HS-27A (cell line): ENCODE measurements around the gene RPL12.
"Not testable (repeated sequence)": the region's sequence is repeated elsewhere in the genome, so short reads cannot be mapped to it uniquely, and the experiment has no call there.

ENCODE experiments used
- DNase-seq: peaks from one replicate; pipeline ENCODE4 v3.0.0-alpha.2; 2012; ENCODE audit warnings: low read depth, missing footprints

RPL12 gene

DNA sequence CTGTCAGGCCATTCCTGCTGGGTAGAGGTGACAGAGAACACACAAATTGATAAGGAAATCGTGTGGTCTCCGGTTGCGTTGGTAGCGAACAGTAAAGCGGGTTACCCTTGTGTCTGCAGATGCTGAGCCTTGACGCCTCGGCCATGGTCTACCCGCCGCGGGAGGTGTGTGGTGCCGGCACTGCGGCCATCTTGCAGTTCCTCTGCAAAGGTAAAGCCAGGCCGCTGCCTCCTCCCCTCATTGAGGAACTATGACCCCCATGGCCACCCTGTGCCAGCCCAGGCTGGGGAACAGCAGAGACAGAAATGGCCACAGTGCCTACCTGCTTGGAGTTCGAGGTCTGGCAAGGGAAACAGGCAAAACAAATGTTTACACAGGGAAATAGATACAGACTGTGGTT, 16.4 kb upstream of the RPL12 start:
- no peak for DNase-seq

DNA sequence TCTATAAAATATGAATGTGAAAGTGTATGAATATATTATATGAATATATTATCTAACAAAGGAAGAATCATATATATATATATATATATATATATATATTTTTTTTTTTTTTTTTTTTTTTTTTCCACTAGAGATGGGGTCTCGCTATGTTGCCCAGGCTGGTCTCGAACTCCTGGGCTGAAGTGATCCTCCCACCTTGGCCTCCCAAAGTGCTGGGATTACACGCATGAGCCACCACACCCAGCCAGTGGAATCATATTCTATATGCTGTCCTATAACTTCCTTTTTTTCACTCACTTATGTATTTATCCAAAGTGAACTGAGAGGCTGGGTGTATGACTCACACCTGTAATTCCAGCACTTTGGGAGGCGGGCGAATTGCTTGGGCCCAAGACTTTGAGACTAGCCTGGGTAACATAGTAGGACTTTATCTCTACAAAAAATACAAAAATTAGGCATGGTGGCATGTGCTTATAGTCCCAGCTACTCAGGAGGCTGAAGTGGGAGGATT, 15.3 kb upstream of the RPL12 start:
- DNase-seq = not testable (repeated sequence)

DNA sequence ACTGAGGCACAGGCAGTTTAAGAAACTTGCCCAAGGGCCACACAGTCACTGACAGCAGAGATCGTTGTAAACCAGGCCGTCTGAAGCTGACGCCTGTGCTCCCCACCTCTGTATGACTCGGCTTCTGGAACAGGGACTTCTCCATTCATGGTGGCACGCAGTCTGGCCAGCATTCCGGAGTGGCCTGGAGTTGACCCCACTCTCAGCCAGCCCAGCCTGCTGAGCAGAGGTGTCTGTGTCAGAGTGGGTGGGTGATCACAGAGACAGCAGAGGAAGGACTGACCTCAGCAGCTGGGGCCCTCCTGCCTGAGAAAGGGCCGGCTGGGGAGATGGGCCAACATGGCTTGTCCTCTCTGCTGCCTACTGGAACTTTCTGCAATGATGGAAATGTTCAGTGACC, 12.7 kb upstream of the RPL12 start:
- DNase-seq = no peak

DNA sequence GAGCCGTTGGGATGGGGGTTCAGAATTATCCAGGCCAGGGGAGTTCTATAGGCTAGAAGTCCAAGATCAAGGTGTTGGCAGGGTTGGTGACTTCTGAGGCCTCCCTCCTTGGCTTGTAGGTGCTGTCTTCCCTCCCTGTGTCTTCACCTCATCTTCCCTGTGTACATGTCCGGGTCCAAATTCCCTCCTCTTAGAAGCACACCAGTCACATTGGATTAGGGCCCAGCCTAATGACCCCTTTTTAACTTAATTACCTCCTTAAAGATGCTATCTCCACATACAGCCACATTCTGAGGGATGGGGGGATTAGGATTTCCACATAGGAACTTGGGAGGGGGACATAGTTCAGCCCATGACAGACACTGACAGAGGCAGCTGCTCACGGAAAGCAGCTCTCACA, 12.2 kb upstream of the RPL12 start:
- no peak for DNase-seq

DNA sequence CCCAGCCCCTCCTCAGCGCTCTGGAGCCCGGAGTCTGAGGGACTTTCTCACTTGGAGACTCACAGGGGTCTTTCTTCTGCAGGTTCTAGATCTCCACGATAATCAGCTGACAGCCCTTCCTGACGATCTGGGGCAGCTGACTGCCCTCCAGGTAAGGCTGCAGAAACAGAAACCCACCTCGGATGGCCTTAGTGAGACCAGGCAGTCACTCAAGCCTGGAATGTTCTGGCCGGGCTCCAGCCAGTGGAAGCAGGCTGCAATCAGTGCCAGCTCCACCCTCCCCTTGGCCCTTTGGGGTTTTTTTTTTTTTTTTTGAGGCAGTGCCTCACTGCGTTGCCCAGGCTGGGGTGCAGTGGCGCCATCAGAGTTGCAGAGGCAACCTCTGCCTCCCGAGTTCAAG, 7.7 kb upstream of the RPL12 start:
- no peak for DNase-seq

DNA sequence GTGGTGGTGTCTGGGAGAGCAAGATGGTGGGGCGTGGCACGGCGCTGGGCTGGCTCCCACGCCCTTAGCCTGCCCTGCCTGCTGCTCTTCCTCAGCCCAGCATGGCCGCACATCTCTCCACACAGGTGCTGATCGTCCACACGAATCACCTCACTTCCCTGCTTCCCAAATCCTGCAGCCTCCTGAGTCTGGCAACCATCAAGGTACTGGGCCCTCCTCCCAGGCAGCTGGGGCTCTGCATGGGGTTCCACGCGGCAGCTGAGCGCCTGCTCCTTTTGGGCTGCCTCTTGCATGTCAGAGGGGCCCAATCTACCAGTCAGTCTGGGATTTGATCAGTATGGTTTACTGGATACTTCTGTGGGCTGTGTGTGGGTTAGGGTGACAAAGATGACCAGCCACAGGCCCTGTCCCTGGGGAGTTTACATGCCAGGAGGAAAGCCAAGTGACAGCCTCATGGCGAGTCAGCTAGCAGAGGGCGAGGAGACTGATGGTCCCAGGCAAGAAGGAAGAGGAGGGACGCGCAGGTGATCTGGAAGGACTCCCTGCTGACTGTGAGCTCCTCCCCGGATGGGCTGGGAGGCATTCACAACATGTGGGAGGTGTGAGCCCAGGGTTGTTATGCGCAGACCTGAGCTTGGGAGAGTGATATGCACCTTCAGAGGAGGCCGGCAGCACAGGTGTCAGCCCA, 6.1 kb upstream of the RPL12 start:
- DNase-seq = no peak

DNA sequence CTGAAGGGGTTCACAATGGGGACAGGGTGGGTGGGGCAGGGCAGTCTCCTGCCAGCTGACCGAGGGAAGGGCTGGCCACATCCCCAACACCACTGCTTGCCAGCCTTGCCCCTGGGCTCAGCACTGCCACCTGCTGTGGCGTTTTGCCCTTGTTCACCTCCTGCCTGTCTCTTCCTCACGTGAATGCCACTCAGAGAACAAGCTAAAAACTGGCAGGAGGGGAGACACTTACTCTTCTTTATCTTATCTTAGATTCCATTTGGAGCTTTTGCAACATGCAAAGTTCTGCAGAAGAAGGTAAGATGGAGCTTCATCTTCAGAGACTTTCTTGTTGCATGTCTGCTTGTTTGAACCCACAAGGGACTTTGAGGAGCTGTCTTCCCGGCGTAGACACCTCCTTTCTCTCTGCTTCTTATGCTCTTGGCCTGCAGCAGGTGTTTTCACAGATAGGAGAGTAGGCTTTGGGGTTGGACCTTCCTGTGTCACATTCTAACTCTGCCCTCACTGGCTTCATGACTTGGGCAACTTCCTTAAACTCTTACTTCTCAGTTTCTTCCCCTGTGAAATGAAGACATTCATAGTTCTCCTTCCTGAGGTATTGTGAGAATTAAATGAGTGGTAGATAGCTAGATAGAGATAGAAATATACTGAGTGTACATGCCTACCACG, 4.3 kb upstream of the RPL12 start:
- no peak for DNase-seq

DNA sequence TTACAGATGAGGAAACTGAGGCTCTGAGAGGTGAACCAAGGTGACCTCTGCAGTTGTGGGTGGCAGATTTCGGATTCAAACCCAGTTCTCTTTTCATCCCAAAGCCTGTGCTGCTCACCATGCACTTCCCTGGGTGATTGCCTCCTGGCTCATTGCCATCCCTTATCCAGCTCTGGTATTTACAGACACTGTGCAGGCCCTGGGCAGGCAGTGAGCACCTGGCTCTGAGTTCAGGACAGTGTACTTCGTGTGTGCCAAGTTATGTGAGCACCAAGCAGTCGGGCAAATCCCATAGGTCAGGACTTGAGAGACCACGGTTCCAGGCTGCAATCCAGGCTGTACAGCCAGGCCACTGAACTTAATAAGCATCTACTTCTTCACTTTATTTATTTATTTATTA, 1.5 kb upstream of the RPL12 start:
- DNase-seq = no peak

DNA sequence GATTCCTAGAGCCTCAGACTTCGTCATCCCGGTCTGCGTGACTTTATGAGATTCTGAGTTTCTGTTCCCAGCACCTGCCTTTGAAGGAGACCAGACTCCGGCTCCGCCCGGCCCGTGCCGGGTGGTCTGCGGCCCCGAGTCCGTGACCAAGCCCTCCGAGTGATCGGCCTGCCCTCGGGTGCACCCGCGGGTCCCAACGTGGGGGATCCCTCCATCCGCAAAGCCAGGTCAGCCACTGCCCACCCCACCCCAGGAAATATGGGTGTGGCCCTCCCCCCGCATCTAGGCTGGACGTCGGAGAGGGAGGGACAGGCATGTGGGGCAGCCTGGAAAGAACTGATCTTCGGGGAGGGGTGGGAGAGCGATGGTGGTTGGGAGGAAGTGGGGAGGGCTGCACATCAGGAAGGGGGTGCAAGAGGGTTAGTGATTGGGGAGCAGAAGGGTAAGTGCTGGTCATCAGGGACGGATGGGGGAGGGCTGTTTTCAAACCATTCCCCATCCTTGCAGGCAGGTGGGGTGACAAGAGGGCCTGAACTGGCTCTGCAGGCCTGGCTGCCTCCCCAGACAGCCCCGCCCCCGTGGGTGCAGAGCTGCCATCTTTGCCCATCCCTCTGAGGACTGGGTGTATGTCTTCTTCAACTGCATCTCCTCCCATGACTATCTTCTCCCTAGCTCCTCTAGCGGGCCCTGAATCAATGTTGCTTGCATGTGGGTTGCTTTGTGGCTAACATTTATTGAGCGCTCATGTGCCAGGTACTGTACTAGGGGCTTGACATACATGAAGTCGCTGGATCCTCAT, 851 bp upstream of the RPL12 start:
- DNase-seq = no peak

DNA sequence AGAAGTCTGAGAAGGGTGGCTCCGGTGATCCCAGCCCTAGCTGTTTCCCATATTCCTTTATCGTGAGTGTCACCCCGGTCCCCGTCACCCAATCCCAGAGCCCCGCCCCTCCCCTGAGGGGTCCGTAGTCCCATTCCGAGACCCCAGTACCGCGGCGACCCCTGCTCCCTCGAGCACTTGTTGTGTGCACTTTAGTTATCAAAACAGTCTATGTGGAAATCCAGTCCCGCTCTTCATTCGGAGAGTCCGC, 327 bp upstream of the RPL12 start:
- no peak for DNase-seq

DNA sequence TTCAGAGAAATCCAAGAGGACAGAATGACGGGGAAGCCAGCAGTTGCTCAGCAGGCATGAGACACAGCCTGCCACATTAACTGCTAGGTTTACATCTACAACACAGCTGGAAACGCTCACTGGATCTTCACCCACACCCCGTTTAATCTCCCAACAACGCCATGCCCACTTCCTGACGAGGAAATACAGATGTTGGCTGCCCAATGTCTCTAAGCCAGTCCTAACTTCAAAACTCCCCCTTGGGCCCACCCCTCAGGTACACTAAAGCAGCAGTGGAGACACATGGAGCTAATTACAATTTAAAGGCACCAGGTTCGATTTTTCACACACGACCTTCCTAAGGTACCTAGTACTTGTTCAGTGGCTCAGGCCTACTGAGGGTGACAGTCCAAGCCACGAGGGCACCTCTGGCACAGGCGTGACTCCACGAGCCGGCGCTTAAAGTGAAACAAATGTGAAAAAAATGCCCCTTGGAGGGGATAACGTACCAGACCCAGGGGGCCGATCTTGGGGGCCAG, 904 bp downstream of the RPL12 start:
- DNase-seq = no peak

DNA sequence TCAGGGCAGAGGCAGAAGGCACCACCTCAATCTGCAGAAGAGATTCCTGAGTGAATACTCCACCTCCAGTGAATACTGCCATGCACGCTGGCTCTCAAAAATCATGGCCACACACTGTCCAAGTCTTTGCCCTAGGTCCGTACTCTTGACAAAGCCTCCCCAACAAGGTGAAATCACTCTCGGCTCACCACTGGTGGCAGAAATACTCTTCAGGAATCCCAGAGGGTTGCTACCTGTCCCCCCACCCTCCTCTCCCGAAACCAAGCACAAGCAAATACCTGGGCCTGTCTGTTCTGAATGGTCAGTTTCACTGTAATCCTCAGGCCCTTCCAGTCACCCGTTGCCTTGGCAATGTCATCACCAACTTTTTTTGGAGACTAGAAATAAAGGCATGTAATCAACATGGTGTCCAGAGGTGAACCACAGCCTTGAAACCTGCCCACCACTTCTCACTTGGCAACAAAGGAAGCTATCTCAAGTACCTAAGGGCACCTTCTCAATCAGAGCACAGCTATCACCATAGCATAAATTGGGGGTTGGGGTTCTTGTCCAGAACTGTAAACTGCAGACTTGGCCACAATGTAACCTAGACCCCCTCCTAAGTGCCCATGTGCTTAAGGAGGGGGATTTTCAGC, 1.8 kb downstream of the RPL12 start:
- no peak for DNase-seq

DNA sequence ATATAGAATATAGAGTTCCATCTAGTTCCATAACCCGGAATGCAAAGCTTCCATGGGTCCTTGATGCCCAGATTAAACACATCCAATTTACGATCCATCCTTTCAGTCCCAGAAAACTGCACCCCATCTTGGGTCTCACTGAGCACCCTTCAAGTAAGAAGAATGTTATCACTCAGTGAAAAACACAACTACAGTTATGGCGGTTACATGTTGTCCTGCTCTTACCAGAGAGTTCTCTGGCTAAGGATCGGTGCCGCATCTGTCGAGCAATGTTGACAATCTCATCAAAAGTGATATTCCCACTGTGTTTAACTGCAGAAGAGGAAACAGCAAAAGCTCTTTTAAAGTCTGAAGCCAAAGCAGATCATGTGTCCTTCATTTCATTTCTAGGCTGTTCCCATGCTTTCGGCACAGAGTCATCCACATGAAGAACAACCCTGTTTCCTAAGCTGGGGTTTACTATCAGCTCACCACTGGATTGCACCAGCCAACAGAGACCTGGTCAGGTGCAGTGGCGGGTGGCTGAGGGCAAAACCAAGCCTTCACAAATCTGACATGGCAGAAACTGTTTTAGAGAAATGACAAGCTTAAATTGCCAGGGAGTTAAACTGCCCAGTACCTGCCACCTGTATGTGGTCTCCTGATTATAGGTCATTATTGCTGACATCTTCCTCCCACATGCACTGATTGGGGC, 2.9 kb downstream of the RPL12 start:
- no peak for DNase-seq

DNA sequence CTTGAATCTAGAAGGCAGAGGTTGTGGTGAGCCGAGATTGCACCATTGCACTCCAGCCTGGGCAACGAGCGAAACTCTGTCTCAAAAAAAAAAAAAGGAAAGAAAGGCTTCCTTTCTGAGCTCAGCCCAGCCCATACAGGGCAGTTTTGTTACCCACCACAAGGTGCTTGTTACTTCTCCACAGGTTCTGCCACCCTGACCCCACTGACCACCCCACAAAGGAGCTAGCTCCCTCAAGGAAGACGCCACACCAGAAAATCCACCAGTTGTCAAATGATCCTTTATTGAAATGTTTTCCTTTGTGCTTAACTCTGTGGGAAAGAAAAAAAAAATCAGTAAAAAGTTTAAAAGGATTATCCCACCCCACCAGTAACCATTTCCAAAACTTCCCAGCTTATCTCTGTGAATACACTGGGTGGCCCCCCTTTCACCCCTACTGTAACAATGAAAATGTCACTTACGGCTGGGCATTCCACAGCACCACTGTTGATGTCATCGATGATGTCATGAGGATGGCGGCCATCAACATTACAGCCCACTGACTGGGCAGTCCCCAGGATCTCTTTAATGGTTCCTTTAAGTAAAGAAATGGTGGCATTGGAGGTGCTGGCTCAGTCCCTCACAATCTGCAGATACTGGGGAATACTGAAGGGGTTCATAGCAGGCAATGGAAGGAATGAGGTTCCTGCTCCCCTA, 3.6 kb downstream of the RPL12 start:
- no peak for DNase-seq

DNA sequence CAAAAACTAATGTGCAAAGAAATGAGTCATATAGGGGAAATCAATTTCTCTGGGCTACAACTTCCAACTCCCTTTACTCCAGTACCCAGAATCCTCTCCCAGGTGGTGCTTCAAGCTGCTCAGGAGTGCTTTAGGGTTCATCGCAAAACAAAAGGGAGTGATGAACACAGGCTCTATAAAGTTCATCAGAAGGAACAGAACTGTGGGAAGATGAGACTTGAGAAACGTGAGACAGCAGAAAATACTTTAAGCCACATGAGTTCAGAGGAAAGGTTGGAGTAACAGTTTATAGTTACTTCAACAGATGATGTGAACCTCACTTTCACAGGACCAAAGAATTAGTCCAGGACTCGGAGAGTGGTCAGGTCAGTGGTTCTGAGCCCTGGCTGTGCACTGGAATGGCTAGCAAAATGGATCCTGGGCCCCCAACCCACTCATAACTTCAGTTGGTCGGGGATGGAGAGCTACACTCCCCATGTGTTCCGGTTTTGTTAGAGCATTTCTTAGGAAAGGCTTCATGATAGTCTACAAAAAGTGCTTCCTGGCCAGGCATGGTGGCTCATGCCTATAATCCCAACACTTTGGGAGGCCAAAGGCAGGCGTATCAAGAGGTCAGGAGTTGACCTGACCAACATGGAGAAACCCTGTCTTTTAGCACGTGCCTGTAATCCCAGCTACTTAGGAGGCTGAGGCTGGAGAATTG, 4.3 kb downstream of the RPL12 start:
- no peak for DNase-seq

DNA sequence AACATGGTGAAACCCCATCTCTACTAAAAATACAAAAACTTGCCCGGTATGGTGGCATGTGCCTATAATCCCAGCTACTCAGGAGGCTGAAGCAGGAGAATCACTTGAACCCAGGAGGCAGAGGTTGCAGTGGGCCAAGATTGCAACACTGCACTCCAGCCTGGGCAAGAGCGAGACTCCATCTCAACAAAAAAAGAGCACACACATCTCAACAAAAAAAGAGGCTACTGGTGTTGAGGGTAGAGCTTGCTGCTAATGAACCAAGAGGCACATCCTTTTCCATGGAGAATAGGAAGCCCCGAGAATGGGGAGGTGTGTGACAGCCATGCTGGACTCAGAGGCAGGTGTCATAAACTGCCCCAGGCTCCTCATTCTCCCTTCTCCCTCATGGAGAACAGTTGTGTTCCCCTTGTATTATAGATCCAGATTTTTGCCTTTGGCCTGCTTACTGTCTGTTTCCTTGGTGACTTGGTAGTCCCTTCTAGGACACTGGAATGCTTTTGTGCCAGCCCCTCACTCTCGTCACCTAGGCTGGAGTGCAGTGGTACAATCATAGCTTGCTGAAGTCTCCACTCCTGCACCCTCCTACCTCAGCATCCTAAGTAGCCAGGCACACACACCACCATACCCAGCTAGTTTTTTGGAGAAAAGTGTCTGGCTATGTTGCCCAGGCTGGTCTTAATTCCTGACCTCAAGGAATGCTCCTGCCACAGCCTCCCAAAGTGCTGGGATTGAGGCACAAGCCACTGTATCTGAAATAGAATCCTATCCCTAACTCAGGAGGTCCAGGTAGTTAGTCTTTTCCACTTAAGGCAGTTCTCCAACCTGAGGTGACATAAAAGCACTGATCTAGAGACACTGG, 5.1 kb downstream of the RPL12 start:
- no peak for DNase-seq

DNA sequence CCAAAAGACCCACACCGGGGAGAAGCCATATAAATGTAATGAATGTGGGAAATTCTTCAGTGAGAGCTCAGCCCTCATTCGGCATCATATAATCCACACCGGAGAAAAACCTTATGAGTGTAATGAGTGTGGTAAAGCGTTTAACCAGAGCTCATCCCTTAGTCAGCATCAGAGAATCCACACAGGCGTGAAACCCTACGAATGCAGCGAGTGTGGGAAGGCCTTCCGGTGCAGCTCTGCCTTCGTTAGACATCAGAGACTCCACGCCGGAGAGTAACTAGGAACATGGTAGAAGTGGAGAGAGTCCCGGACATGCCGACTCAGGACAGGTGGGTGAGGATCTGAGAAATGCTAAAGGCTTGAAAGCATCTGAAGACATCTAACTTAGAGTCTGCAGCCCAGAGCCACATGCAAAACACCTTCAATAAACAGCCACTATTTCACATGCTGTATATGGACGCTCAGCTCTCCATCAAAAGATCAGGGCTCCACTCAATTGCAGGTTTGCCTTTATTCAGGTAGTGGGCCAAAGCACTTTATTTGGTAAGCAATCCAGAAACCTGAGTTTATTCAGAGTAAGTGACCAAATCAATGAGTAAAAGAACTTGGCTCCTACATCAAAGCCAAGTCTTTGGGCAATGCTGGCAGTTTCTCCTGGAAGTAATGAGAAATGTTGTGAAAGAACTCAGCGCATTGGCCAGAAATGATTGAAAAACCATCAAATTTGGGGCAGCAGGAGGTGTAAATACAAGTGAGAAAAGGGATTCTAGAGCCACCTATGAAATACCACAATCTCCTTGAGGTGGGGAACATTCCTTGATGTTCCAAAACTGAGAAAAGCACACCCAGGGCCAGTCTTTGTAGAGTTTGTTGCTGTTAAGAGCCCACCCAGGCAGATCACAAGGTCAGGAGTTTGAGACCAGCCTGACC, 6.0 kb downstream of the RPL12 start:
- DNase-seq = no peak

DNA sequence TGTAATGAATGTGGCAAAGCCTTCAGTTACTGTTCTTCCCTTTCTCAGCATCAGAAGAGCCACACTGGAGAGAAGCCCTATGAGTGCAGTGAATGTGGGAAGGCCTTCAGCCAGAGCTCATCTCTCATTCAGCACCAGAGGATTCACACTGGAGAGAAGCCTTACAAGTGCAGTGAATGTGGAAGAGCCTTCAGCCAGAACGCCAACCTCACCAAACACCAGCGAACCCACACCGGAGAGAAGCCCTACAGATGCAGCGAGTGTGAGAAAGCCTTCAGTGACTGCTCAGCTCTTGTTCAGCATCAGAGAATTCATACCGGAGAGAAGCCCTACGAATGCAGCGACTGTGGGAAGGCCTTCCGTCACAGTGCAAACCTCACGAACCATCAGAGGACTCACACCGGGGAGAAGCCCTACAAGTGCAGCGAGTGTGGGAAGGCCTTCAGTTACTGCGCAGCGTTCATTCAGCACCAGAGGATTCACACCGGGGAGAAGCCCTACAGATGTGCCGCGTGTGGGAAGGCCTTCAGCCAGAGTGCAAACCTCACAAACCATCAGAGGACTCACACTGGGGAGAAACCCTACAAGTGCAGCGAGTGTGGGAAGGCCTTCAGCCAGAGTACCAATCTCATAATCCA, 6.8 kb downstream of the RPL12 start:
- DNase-seq = no peak
